PFSK-1 (cell line): ENCODE results near the gene MRPS18A.

Experiments used
- FOXP2 ChIP-seq: optimal IDR thresholded peaks from 2 replicates; pipeline ENCODE3; 2011; ENCODE audit warnings: borderline replicate concordance, control low read depth, inconsistent platforms; ENCODE audit not compliant: insufficient read depth; ENCODE audit errors: extremely low read length, extremely low read depth
- POLR2AphosphoS5 ChIP-seq: IDR thresholded peaks from 2 replicates; pipeline ENCODE4 v1.6.1; 2012; ENCODE audit warnings: low read depth, mild to moderate bottlenecking, control low read depth, low read length, moderate library complexity
- REST ChIP-seq, 2 experiments: IDR thresholded peaks; 2 replicates each; pipeline versions ENCODE4 v1.6.1 to v1.8.0; 2011 to 2012; ENCODE audit warnings: low read depth in 2 of 2, low read length in 2 of 2, control low read depth in 1 of 2, inconsistent platforms in 1 of 2, mild to moderate bottlenecking in 1 of 2, moderate library complexity in 1 of 2; ENCODE audit not compliant: insufficient read depth in 1 of 2
- SIN3A ChIP-seq: IDR thresholded peaks from 2 replicates; pipeline ENCODE4 v1.6.1; 2012; ENCODE audit warnings: mild to moderate bottlenecking, low read length, moderate library complexity, borderline replicate concordance; ENCODE audit not compliant: insufficient read depth
- TAF1 ChIP-seq: IDR thresholded peaks from 2 replicates; pipeline ENCODE4 v1.6.1; 2012; ENCODE audit warnings: low read length, control low read depth, borderline replicate concordance; ENCODE audit not compliant: insufficient read depth

DNA sequence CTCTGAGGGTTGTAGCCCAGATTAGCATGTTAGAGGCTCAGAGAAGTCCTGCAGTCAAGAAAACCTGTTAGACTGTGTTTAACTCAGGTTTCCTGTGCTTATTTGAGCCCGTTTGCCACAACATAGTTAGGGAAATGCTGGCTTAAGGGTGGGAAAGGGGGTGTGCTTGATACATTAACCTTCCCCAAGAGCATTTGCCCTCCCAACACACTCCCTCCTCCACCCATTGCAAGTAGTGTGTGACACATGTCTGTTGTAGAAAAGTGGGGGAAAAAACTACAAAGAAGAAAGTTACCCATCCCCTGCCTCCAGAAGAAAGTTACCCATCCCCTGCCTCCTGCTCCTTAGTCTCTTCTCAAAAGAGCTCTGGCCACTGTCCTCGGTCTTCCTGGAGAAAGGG, 36.8 kb upstream of the MRPS18A start:
- TF ChIP-seq FOXP2 (no peak), POLR2AphosphoS5 (no peak), REST (IDR thresholded peaks at IDR 0.05; ENCODE audit: insufficient read depth in 1 of 2, low read depth in 2 of 2, low read length in 2 of 2) (no peak), TAF1 (no peak), SIN3A (no peak)
